H9 (cell line): ENCODE results near the gene MED29. TPM values are rescaled to one million over a fixed set of nuclear protein-coding genes. Genes with fewer than 3 reads are reported as not detected.

Experiments used
- DNase-seq: peaks from one replicate; pipeline ENCODE4 v3.0.0-alpha.2; 2017
- H2AFZ ChIP-seq: one replicate; pipeline ENCODE4 v1.6.1; 2013; ENCODE audit warnings: mild to moderate bottlenecking, low read length, control low read depth, moderate library complexity
- H2AK5ac ChIP-seq: 2 replicates; pipeline ENCODE4 v1.6.1; 2013; ENCODE audit warnings: low read length, control low read depth, mixed read lengths; ENCODE audit not compliant: insufficient read length
- H2BK120ac ChIP-seq: one replicate; pipeline ENCODE4 v1.6.1; 2013; ENCODE audit warnings: low read depth, mild to moderate bottlenecking, low read length, control low read depth, inconsistent platforms; ENCODE audit not compliant: poor library complexity, severe bottlenecking
- H2BK12ac ChIP-seq: 2 replicates; pipeline ENCODE4 v1.6.1; 2013; ENCODE audit warnings: low read length, control low read depth, mixed read lengths, low read depth; ENCODE audit not compliant: insufficient read length
- H2BK15ac ChIP-seq: 2 replicates; pipeline ENCODE4 v1.6.1; 2013; ENCODE audit warnings: low read depth, low read length, control low read depth
- H2BK20ac ChIP-seq: one replicate; pipeline ENCODE4 v1.6.1; 2013; ENCODE audit warnings: low read depth, mild to moderate bottlenecking, low read length, control low read depth, inconsistent platforms; ENCODE audit not compliant: poor library complexity, severe bottlenecking
- H2BK5ac ChIP-seq: 2 replicates; pipeline ENCODE4 v1.6.1; 2013; ENCODE audit warnings: low read length, control low read depth, mixed read lengths; ENCODE audit not compliant: insufficient read length
- H3K14ac ChIP-seq: 2 replicates; pipeline ENCODE4 v1.6.1; 2013; ENCODE audit warnings: low read length, control low read depth; ENCODE audit not compliant: insufficient read depth
- H3K18ac ChIP-seq: 2 replicates; pipeline ENCODE4 v1.6.1; 2013; ENCODE audit warnings: low read depth, mild to moderate bottlenecking, mixed read lengths, low read length, control low read depth; ENCODE audit not compliant: insufficient read length
- H3K23ac ChIP-seq: 2 replicates; pipeline ENCODE4 v1.6.1; 2013; ENCODE audit warnings: low read length, control low read depth, mixed read lengths, low read depth; ENCODE audit not compliant: insufficient read length
- H3K23me2 ChIP-seq: 2 replicates; pipeline ENCODE4 v1.6.1; 2013; ENCODE audit warnings: low read depth, mild to moderate bottlenecking, mixed read lengths, low read length, control low read depth; ENCODE audit not compliant: insufficient read length, poor library complexity, severe bottlenecking
- H3K27ac ChIP-seq: 2 replicates; pipeline ENCODE4 v1.5.1; 2013; ENCODE audit warnings: low read length, control low read depth, mixed read lengths, low read depth; ENCODE audit not compliant: insufficient read length
- H3K27me3 ChIP-seq: 2 replicates; pipeline ENCODE4 v1.6.1; 2013; ENCODE audit warnings: low read length, control low read depth, inconsistent platforms; ENCODE audit not compliant: insufficient read depth
- H3K4ac ChIP-seq: 2 replicates; pipeline ENCODE4 v1.6.1; 2013; ENCODE audit warnings: low read depth, mild to moderate bottlenecking, control low read depth, inconsistent platforms, low read length, moderate library complexity
- H3K4me1 ChIP-seq: 2 replicates; pipeline ENCODE4 v1.6.1; 2013; ENCODE audit warnings: low read length, control low read depth, inconsistent platforms; ENCODE audit not compliant: insufficient read depth
- H3K4me2 ChIP-seq: 2 replicates; pipeline ENCODE4 v1.6.1; 2013; ENCODE audit warnings: low read length, control low read depth, mixed read lengths; ENCODE audit not compliant: insufficient read length, insufficient read depth
- H3K56ac ChIP-seq: 2 replicates; pipeline ENCODE4 v1.6.1; 2013; ENCODE audit warnings: low read depth, mild to moderate bottlenecking, mixed read lengths, low read length, control low read depth; ENCODE audit not compliant: insufficient read length
- H3K79me1 ChIP-seq: 2 replicates; pipeline ENCODE4 v1.6.1; 2013; ENCODE audit warnings: low read depth, mild to moderate bottlenecking, moderate library complexity, low read length, control low read depth, inconsistent platforms; ENCODE audit not compliant: insufficient read depth, poor library complexity, severe bottlenecking
- H3K79me2 ChIP-seq: 2 replicates; pipeline ENCODE4 v1.6.1; 2013; ENCODE audit warnings: low read length, control low read depth, inconsistent platforms; ENCODE audit not compliant: insufficient read depth
- H3K9ac ChIP-seq: 2 replicates; pipeline ENCODE4 v1.6.1; 2013; ENCODE audit warnings: low read length, control low read depth, mixed read lengths; ENCODE audit not compliant: insufficient read length; ENCODE audit errors: extremely low read depth
- H3K9me3 ChIP-seq: one replicate; pipeline ENCODE4 v1.6.1; 2013; ENCODE audit warnings: low read depth, low read length, inconsistent platforms; ENCODE audit not compliant: control insufficient read depth
- H3T11ph ChIP-seq: one replicate; pipeline ENCODE4 v1.6.1; 2013; ENCODE audit warnings: mild to moderate bottlenecking, low read length, control low read depth, inconsistent platforms
- H4K20me1 ChIP-seq: one replicate; pipeline ENCODE4 v1.6.1; 2013; ENCODE audit not compliant: control insufficient read depth, insufficient read length, insufficient read depth
- H4K5ac ChIP-seq: 2 replicates; pipeline ENCODE4 v1.6.1; 2013; ENCODE audit warnings: low read depth, mild to moderate bottlenecking, mixed read lengths, low read length, control low read depth; ENCODE audit not compliant: insufficient read length
- H4K8ac ChIP-seq: replicated peaks from 2 replicates; pipeline ENCODE4 v1.6.1; 2013; ENCODE audit warnings: low read length, control low read depth, mixed read lengths, low read depth; ENCODE audit not compliant: insufficient read length
- H4K91ac ChIP-seq: 2 replicates; pipeline ENCODE4 v1.6.1; 2013; ENCODE audit warnings: low read depth, mild to moderate bottlenecking, moderate library complexity, mixed read lengths, low read length, control low read depth; ENCODE audit not compliant: insufficient read length
- H3K27ac Mint-ChIP-seq, 3 experiments: 2 replicates in 2 of 3; 3 replicates in 1 of 3; pipeline ENCODE4 v1.8.0; 2020 to 2021; ENCODE audit warnings: mixed read lengths in 3 of 3, mild to moderate bottlenecking in 1 of 3, moderate library complexity in 1 of 3
- H3K27me3 Mint-ChIP-seq: 2 replicates; pipeline ENCODE4 v1.8.0; 2021; ENCODE audit warnings: low read depth, mild to moderate bottlenecking, moderate library complexity, mixed read lengths
- H3K36me3 Mint-ChIP-seq, 3 experiments: 2 replicates in 2 of 3; 3 replicates in 1 of 3; pipeline ENCODE4 v1.8.0; 2020 to 2021; ENCODE audit warnings: low read depth in 3 of 3, mixed read lengths in 3 of 3; ENCODE audit not compliant: insufficient read depth in 1 of 3
- H3K4me1 Mint-ChIP-seq, 2 experiments: 2 replicates each; pipeline ENCODE4 v1.8.0; 2020; ENCODE audit warnings: mixed read lengths in 2 of 2
- H3K4me3 Mint-ChIP-seq, 2 experiments: 2 replicates in 1 of 2; 3 replicates in 1 of 2; pipeline ENCODE4 v1.8.0; 2020 to 2021; ENCODE audit warnings: mild to moderate bottlenecking in 2 of 2, mixed read lengths in 2 of 2, moderate library complexity in 1 of 2
- H3K9me3 Mint-ChIP-seq, 2 experiments: 2 replicates in 1 of 2; 3 replicates in 1 of 2; pipeline ENCODE4 v1.8.0; 2020; ENCODE audit warnings: mild to moderate bottlenecking in 2 of 2, mixed read lengths in 2 of 2, moderate library complexity in 1 of 2
- WGBS: extraction: QIAGEN DNeasy Blood & Tissue Kit; methylation state at CpG from one replicate; pipeline ENCODE4 v1.1.7; 2013; ENCODE audit warnings: missing lambda C conversion rate, low lambda C conversion rate, mixed read lengths; ENCODE audit not compliant: insufficient read length; ENCODE audit errors: extremely low coverage; 5-methylcytosine and 5-hydroxymethylcytosine counted together
- total RNA-seq: library from RNA; stranded (reverse); gene quantifications from 2 replicates; pipeline ENCODE4 v1.2.1, GENCODE V29; 2021
- TF ChIP-seq, protein P1 (sequence below): fragments of 200-600 bp; sonication (generic); conservative IDR thresholded peaks from 3 replicates; pipeline ENCODE4 v1.8.0; 2021; ENCODE audit warnings: antibody characterized with exemption, mild to moderate bottlenecking

MED29 gene
- total RNA-seq, 1 experiment from 2014 or later: 48.3 TPM

DNA sequence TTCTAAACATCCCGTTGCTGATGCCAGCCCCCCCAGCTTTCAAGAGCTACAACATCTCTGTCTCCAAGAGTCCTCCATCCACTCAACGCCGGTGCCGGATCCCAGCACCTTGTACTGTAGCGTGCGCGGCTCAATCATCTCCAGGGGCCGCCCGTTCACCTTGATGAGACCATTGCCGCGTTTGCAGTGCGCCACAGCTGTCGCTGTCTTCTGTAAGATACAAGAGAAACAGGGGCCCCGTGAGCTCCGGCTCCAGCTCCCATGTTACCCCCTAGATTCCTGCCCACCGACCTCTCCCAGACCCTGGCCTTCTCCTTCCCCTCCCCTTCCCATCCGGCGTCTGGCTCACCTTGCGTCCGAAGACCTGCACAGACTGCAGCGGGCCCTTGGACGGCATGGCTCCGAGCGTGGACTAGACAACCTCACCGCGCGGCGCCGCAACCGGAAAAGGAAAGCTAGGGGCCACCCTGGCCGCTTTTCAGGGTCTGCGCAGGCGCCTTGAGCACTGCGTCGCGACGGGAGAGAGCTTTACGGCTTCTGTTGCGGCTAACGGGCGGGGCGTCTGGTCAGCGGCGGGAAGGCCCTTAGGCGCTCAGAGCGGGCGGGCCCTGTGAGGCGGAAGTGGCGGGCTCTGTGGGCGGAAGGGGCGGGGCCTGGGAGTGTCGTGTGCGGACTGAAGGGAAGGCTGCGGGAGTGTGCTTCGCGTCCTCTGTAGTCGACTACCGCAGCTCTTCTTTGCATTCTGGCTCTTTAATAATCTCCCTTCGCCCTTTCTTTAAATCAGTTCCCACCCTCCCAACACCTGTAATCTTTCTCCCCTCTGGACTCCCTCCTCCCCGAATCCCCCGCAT is 44.5 kb downstream of the MED29 start, which contains the start of gene RPS16:
TSS of gene RPS16 (minus strand) at position 451 of the 851 bp plus-strand sequence. CDS start at position 397, 54 bp downstream.
- Histone ChIP-seq H3T11ph (no peak within 1 kb of the TSS), H2AK5ac (no peak within 1 kb of the TSS), H2BK120ac (peak within 1 kb of the TSS; percentile 53), H3K4me1 (no peaks in the 10 kb centered on the region), H3K79me1 (peaks cover 9% of the 10 kb centered on the region), H3K23me2 (peaks cover 10% of the 10 kb centered on the region), H3K23ac (no peak within 1 kb of the TSS), H2BK12ac (no peak within 1 kb of the TSS), H4K8ac (no peak within 1 kb of the TSS), H4K20me1 (no peaks in the 10 kb centered on the region), H3K14ac (peak within 1 kb of the TSS; percentile 97), H3K27me3 (no peaks in the 10 kb centered on the region), H4K91ac (no peak within 1 kb of the TSS), H3K27ac (no peak within 1 kb of the TSS), H3K56ac (no peak within 1 kb of the TSS), H4K5ac (no peak within 1 kb of the TSS), H3K4ac (no peak within 1 kb of the TSS), H2AFZ (no peak within 1 kb of the TSS), H2BK20ac (no peak within 1 kb of the TSS), H3K18ac (peak within 1 kb of the TSS; percentile 86), H3K9me3 (no peaks in the 10 kb centered on the region), H3K9ac (peak within 1 kb of the TSS; percentile 99), H2BK15ac (no peak within 1 kb of the TSS), H2BK5ac (no peak within 1 kb of the TSS), H3K4me2 (peak within 1 kb of the TSS; percentile 75), H3K79me2 (peaks cover 6% of the 10 kb centered on the region; the same call in 1 of the 2 replicates)
- peaks cover 30 to 42% of the 10 kb centered on the region in 2 experiments for H3K4me1 Mint-ChIP-seq
- peak within 1 kb of the TSS; percentile 99 to 100 (median 100) for H3K27ac Mint-ChIP-seq
- peaks cover 0 to 7% of the 10 kb centered on the region in 2 experiments; a peak in 2 of 5 replicates for H3K9me3 Mint-ChIP-seq
- TF ChIP-seq, protein P1, sequence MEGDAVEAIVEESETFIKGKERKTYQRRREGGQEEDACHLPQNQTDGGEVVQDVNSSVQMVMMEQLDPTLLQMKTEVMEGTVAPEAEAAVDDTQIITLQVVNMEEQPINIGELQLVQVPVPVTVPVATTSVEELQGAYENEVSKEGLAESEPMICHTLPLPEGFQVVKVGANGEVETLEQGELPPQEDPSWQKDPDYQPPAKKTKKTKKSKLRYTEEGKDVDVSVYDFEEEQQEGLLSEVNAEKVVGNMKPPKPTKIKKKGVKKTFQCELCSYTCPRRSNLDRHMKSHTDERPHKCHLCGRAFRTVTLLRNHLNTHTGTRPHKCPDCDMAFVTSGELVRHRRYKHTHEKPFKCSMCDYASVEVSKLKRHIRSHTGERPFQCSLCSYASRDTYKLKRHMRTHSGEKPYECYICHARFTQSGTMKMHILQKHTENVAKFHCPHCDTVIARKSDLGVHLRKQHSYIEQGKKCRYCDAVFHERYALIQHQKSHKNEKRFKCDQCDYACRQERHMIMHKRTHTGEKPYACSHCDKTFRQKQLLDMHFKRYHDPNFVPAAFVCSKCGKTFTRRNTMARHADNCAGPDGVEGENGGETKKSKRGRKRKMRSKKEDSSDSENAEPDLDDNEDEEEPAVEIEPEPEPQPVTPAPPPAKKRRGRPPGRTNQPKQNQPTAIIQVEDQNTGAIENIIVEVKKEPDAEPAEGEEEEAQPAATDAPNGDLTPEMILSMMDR: no peak
- no CpG with 5 or more reads among the region's 61 CpGs for WGBS
- H3K4me3 Mint-ChIP-seq: peak within 1 kb of the TSS; percentile 98 to 100
- DNase-seq: peak; percentile 98
- H3K36me3 Mint-ChIP-seq: peaks cover 32 to 40% (median 37%) of the 10 kb centered on the region in 3 experiments
- H3K27me3 Mint-ChIP-seq: peaks cover 5% of the 10 kb centered on the region
